Kidney (tissue), 14 donors: ENCODE data around the gene MEF2C. TPM values are rescaled to one million over a fixed set of nuclear protein-coding genes. Genes with fewer than 3 reads are reported as not detected.

ENCODE experiments used
- DNase-seq, 5 donors: peaks; one replicate each; pipeline ENCODE4 v3.0.0-alpha.2; 2013 to 2020
- FAIRE-seq: peaks from 2 replicates; lab custom pipeline; 2012; peaks lifted over from hg19 to GRCh38; lab: Jason Lieb, UNC
- H3K27ac ChIP-seq, 2 donors: one replicate each; pipeline ENCODE4 v1.7.0; 2013; ENCODE audit warnings: low read depth in 2 of 2, low read length in 2 of 2, inconsistent platforms in 1 of 2
- H3K27me3 ChIP-seq: one replicate; pipeline ENCODE4 v1.7.1; 2013; ENCODE audit warnings: low read length, inconsistent platforms; ENCODE audit not compliant: control insufficient read depth, insufficient read depth
- H3K36me3 ChIP-seq, 3 donors: one replicate each; pipeline versions ENCODE4 v1.7.0 to v1.7.1; 2013; ENCODE audit warnings: low read length in 3 of 3, control low read depth in 1 of 3, inconsistent platforms in 1 of 3; ENCODE audit not compliant: insufficient read depth in 3 of 3, control insufficient read depth in 2 of 3
- H3K4me1 ChIP-seq, 3 donors: one replicate each; pipeline versions ENCODE4 v1.7.0 to v1.7.1; 2013; ENCODE audit warnings: low read length in 3 of 3, inconsistent platforms in 1 of 3, low read depth in 1 of 3; ENCODE audit not compliant: control insufficient read depth in 2 of 3, insufficient read depth in 2 of 3
- H3K4me3 ChIP-seq, 3 donors: one replicate each; pipeline versions ENCODE4 v1.7.0 to v1.8.1; 2013; ENCODE audit warnings: low read length in 3 of 3, control low read depth in 1 of 3, inconsistent platforms in 1 of 3
- H3K9ac ChIP-seq, 3 donors: one replicate each; pipeline versions ENCODE4 v1.7.0 to v1.7.1; 2013; ENCODE audit warnings: low read length in 3 of 3, control low read depth in 1 of 3, inconsistent platforms in 1 of 3
- H3K9me3 ChIP-seq, 3 donors: one replicate each; pipeline versions ENCODE4 v1.7.0 to v1.7.1; 2013; ENCODE audit warnings: low read length in 3 of 3, control low read depth in 1 of 3, inconsistent platforms in 1 of 3; ENCODE audit not compliant: control insufficient read depth in 2 of 3, insufficient read depth in 1 of 3
- intact Hi-C: fragments of 100-400 bp; cut with DNase I; formaldehyde crosslinking; loops from one replicate; pipeline ENCODE4 v1.11.1; 2022
- polyA plus RNA-seq: library from polyadenylated mRNA; stranded (reverse); fragments of 350-450 nt; fragmentation: Illumina TruSeq; extraction: RNeasy Lipid Tissue Mini Kit (QIAGEN cat#74804); gene quantifications from one replicate; pipeline ENCODE4 v1.2.3, GENCODE V29; 2014; ENCODE audit warnings: low read depth, low replicate concordance; ENCODE audit not compliant: insufficient read depth
- total RNA-seq: library from RNA; stranded (reverse); fragmentation: NEBNext Ultra II Directional; extraction: Animal tissue kit (Norgen Biotek cat#: 25700); gene quantifications from one replicate; pipeline ENCODE4 v1.2.1, GENCODE V29; 2021
- TF ChIP-seq, protein P1 (sequence below): IDR thresholded peaks from 3 replicates; pipeline ENCODE4 v1.5.1; 2012; ENCODE audit warnings: mild to moderate bottlenecking, moderate library complexity, borderline replicate concordance; ENCODE audit not compliant: insufficient read depth; ENCODE audit errors: extremely low read depth
- donor health status: control.
- donor health status: control.
- donor health status: control.
- donor health status: control.
- donor health status: control.
- donor health status: DM: yes; HTN: yes; CAD: no.
- donor health status: Normal renal cell carcinoma (clear cell type).

The MEF2C gene
- total and polyA plus RNA-seq, 2 donors from 2014 or later = 5.3 to 75.4 TPM

GRCh38 chr5:88836195-88836838 lies 46.7 kb downstream of the MEF2C start:
- Histone ChIP-seq H3K27me3 (no peaks in the 10 kb centered on the region), H3K9ac (peak overlapping the region in 1 of 3 donors; percentile 41), H3K27ac (peak overlapping the region; percentile 46 to 66), H3K4me3 (peak overlapping the region in 1 of 3 donors; percentile 48), H3K36me3 (no peaks in the 10 kb centered on the region), H3K4me1 (peaks cover 0 to 2% (median 0%) of the 10 kb centered on the region in 3 donors), H3K9me3 (no peaks in the 10 kb centered on the region)
- DNase-seq (no peak), FAIRE-seq (no peak)
- TF ChIP-seq, protein P1, sequence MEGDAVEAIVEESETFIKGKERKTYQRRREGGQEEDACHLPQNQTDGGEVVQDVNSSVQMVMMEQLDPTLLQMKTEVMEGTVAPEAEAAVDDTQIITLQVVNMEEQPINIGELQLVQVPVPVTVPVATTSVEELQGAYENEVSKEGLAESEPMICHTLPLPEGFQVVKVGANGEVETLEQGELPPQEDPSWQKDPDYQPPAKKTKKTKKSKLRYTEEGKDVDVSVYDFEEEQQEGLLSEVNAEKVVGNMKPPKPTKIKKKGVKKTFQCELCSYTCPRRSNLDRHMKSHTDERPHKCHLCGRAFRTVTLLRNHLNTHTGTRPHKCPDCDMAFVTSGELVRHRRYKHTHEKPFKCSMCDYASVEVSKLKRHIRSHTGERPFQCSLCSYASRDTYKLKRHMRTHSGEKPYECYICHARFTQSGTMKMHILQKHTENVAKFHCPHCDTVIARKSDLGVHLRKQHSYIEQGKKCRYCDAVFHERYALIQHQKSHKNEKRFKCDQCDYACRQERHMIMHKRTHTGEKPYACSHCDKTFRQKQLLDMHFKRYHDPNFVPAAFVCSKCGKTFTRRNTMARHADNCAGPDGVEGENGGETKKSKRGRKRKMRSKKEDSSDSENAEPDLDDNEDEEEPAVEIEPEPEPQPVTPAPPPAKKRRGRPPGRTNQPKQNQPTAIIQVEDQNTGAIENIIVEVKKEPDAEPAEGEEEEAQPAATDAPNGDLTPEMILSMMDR = no peak
- intact Hi-C loops = no loop called here

GRCh38 chr5:88834499-88834898 lies 48.5 kb downstream of the MEF2C start:
- intact Hi-C loops = no loop called here

DNA sequence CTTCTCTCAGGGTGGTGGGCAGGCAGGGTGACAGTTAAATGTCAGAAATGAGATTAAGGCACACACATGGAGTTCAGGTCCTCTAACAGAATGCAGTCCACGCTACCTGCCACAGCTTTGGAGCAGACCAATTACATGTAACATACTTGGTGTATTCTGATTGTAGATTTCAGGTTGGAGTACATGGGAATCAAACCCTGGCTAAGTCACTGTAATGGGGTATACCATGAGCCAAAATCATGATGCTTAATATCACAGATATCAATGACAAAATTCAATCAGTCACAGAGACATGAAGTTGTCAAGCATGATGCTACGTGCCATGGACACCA lies 48.9 kb downstream of the MEF2C start:
- Histone ChIP-seq H3K4me1 (peaks cover 0 to 2% (median 0%) of the 10 kb centered on the region in 3 donors), H3K36me3 (no peaks in the 10 kb centered on the region), H3K9ac (no peak overlapping the region), H3K9me3 (no peaks in the 10 kb centered on the region), H3K27ac (peak overlapping the region; percentile 1 to 45), H3K27me3 (no peaks in the 10 kb centered on the region), H3K4me3 (no peak overlapping the region)
- FAIRE-seq (no peak), DNase-seq (no peak)
- TF ChIP-seq, protein P1 = no peak
- intact Hi-C loops = no loop called here

More at GRCh38 chr5:88834499-88834898, 48.5 kb downstream of the MEF2C start:
- H3K4me1 ChIP-seq = peaks cover 0 to 2% (median 0%) of the 10 kb centered on the region in 3 donors
- no peak overlapping the region for H3K9ac ChIP-seq
- no peaks in the 10 kb centered on the region for H3K36me3 ChIP-seq
- no peak overlapping the region for H3K4me3 ChIP-seq
- no peak for DNase-seq
- H3K27me3 ChIP-seq = no peaks in the 10 kb centered on the region
- no peaks in the 10 kb centered on the region for H3K9me3 ChIP-seq
- no peak for FAIRE-seq
- H3K27ac ChIP-seq = peak overlapping the region in 1 of 2 donors; percentile 45
- TF ChIP-seq, protein P1 = no peak
